Endothelial cell of umbilical vein (primary cell): ENCODE results near the gene SLC39A9. TPM values are rescaled to one million over a fixed set of nuclear protein-coding genes. Genes with fewer than 3 reads are reported as not detected.

Experiments used
- BruUV-seq: library from RNA; stranded (reverse); fragments of 400-500 nt; replicated peaks from 2 replicates; lab custom pipeline; 2021; lab: Mats Ljungman, UMichigan
- CTCF ChIA-PET: fragments of 300-600, 350-600 bp; sonication (Branson Sonifier 250); formaldehyde crosslinking; loops from one replicate; lab custom pipeline; 2021; ENCODE audit warnings: antibody characterized with exemption, inconsistent platforms; lab: Charles Lee
- POLR2A ChIA-PET: fragments of 300-600, 350-600 bp; sonication (Branson Sonifier 250); formaldehyde crosslinking; loops from one replicate; lab custom pipeline; 2021; ENCODE audit warnings: antibody characterized with exemption, inconsistent platforms; lab: Charles Lee
- DNase-seq: peaks from one replicate; pipeline ENCODE4 v3.0.0-alpha.2; 2011; ENCODE audit warnings: low read depth, low spot score
- FAIRE-seq: peaks from 2 replicates; lab custom pipeline; 2011; peaks lifted over from hg19 to GRCh38; lab: Jason Lieb, UNC
- H2AFZ ChIP-seq: 2 replicates; pipeline ENCODE4 v1.6.0; 2012; ENCODE audit warnings: low read depth, low read length, control low read depth, inconsistent platforms
- H3K27ac ChIP-seq: 2 replicates; pipeline ENCODE4 v1.5.1; 2011; ENCODE audit warnings: low read depth, mild to moderate bottlenecking, control low read depth, low read length, moderate library complexity; ENCODE audit not compliant: insufficient read depth
- H3K27me3 ChIP-seq, 2 experiments: 2 replicates each; pipeline versions ENCODE4 v1.6.0 to v1.6.1; 2011; ENCODE audit warnings: low read length in 2 of 2, mixed read lengths in 1 of 2; ENCODE audit not compliant: control insufficient read depth in 2 of 2, insufficient read depth in 2 of 2
- H3K36me3 ChIP-seq, 2 experiments: 2 replicates in 1 of 2; 3 replicates in 1 of 2; pipeline ENCODE4 v1.5.1; 2011; ENCODE audit warnings: low read length in 2 of 2, mild to moderate bottlenecking in 1 of 2, moderate library complexity in 1 of 2; ENCODE audit not compliant: control insufficient read depth in 2 of 2, insufficient read depth in 2 of 2; ENCODE audit errors: extremely low read depth in 1 of 2
- H3K4me1 ChIP-seq: 3 replicates; pipeline ENCODE4 v1.5.1; 2011; ENCODE audit warnings: mild to moderate bottlenecking, low read length; ENCODE audit not compliant: control insufficient read depth, insufficient read depth; ENCODE audit errors: extremely low read depth
- H3K4me2 ChIP-seq: 2 replicates; pipeline ENCODE4 v1.6.1; 2011; ENCODE audit warnings: low read length, control low read depth, mixed read lengths; ENCODE audit not compliant: insufficient read depth
- H3K4me3 ChIP-seq, 3 experiments: fragments of 200-600 bp in 1 of 3; sonication (generic), shearing (Covaris generic) in 1 of 3; replicated peaks in 1 of 3; 2 replicates each; pipeline ENCODE4 v1.5.1; 2011 to 2016; ENCODE audit warnings: control low read depth in 3 of 3, low read length in 3 of 3, mild to moderate bottlenecking in 2 of 3, inconsistent platforms in 1 of 3, low read depth in 1 of 3, moderate library complexity in 1 of 3; ENCODE audit not compliant: insufficient read depth in 1 of 3
- H3K79me2 ChIP-seq: 2 replicates; pipeline ENCODE4 v1.6.0; 2012; ENCODE audit warnings: low read length, inconsistent platforms; ENCODE audit not compliant: control insufficient read depth, insufficient read depth
- H3K9ac ChIP-seq: replicated peaks from 2 replicates; pipeline ENCODE3; 2011; ENCODE audit warnings: low read length, control low read depth; ENCODE audit not compliant: insufficient read depth; ENCODE audit errors: extremely low read depth
- H3K9me1 ChIP-seq: replicated peaks from 3 replicates; pipeline ENCODE4 v1.6.0; 2011; ENCODE audit warnings: mild to moderate bottlenecking, low read length; ENCODE audit not compliant: control insufficient read depth, insufficient read depth; ENCODE audit errors: extremely low read depth
- H3K9me3 ChIP-seq: replicated peaks from 2 replicates; pipeline ENCODE4 v1.5.1; 2012; ENCODE audit warnings: low read length, inconsistent platforms; ENCODE audit not compliant: control insufficient read depth, insufficient read depth
- H4K20me1 ChIP-seq: replicated peaks from 2 replicates; pipeline ENCODE3; 2011; ENCODE audit warnings: mild to moderate bottlenecking, low read length; ENCODE audit not compliant: control insufficient read depth, insufficient read depth; ENCODE audit errors: extremely low read depth
- FOS ChIP-seq: IDR thresholded peaks from 2 replicates; pipeline ENCODE4 v1.6.1; 2011; ENCODE audit warnings: mild to moderate bottlenecking, low read length, moderate library complexity, borderline replicate concordance; ENCODE audit not compliant: insufficient read depth
- JUN ChIP-seq: IDR thresholded peaks from 2 replicates; pipeline ENCODE4 v1.6.1; 2011; ENCODE audit warnings: borderline replicate concordance, low read depth; ENCODE audit not compliant: insufficient read length, insufficient read depth
- MYC ChIP-seq: IDR thresholded peaks from one replicate; pipeline ENCODE4 v1.6.1; 2011; ENCODE audit warnings: mild to moderate bottlenecking, low read depth, low read length
- POLR2A ChIP-seq: IDR thresholded peaks from 2 replicates; pipeline ENCODE4 v1.6.1; 2012; ENCODE audit warnings: low read depth, mild to moderate bottlenecking, control low read depth, low read length
- POLR2AphosphoS5 ChIP-seq: IDR thresholded peaks from 2 replicates; pipeline ENCODE4 v1.6.1; 2012; ENCODE audit warnings: low read depth, mild to moderate bottlenecking, control low read depth, low read length, moderate library complexity; ENCODE audit not compliant: insufficient read depth
- dilution Hi-C: fragments of 300-500 bp; cut with MboI; formaldehyde crosslinking; loops from one replicate; pipeline ENCODE4 v1.15.0; 2019; ENCODE audit warnings: low sequenced_read_pairs; ENCODE audit not compliant: extremely low pct_ligation_motif_present
- intact Hi-C: fragments of 100-400 bp; cut with micrococcal nuclease; formaldehyde crosslinking; loops from one replicate; pipeline ENCODE4 v1.10.0; 2022
- polyA plus RNA-seq, 4 experiments: library from polyadenylated mRNA; depleted of rRNA in 3 of 4; stranded (reverse) in 3 of 4; unstranded in 1 of 4; fragments of >200 nt; gene quantifications; 2 replicates each; pipeline versions ENCODE4 v1.2.1 to v1.2.3, GENCODE V29; 2011 to 2012; ENCODE audit warnings: missing spikeins in 1 of 4
- total RNA-seq: library from RNA; stranded (reverse); gene quantifications from 2 replicates; pipeline ENCODE4 v1.2.3, GENCODE V29; 2021
- TF ChIP-seq, protein P1 (sequence below): IDR thresholded peaks from 2 replicates; pipeline ENCODE4 v1.6.1; 2011; ENCODE audit not compliant: insufficient read depth, insufficient read length

The SLC39A9 gene
- total and polyA plus RNA-seq, 2 donors (not counting 3 experiments of a cell fraction or from before 2014, with no cell fraction given), result 39.8 to 55.2 TPM

DNA sequence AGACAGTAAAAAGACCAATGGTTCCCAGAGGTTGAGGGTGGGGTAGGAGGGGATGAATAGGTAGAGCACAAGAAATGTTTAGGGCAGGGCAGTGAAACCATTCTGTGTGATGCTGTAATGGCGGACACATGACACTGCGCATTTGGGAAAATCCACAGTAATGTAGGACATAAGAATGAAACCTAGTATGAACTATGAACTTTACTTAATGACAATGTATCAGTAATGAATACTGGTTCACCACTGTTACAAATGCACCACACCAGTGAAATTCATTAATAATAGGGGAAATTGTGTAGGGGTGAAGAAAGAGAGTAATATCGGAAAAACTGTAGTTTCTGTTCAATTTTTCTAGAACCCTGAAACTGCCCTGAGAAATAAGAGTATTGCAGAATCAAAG, 6.0 kb upstream of the SLC39A9 start:
- no peak overlapping the region for H3K4me2 ChIP-seq
- dilution Hi-C loops (no loop called here), intact Hi-C loops (loop anchor here (10.0 kb wide), 1 partner anchor 372 kb away; the partner anchor contains the start of gene SRSF5)
- CTCF ChIA-PET, result no interaction called here
- H3K79me2 ChIP-seq, result peaks cover 93% of the 10 kb centered on the region
- FAIRE-seq (no peak), DNase-seq (no peak)
- no peaks in the 10 kb centered on the region for H3K9me1 ChIP-seq
- no TSS peak for BruUV-seq
- POLR2A ChIA-PET, result no interaction called here
- no peaks in the 10 kb centered on the region for H3K9me3 ChIP-seq
- H3K4me1 ChIP-seq, result peaks cover 9% of the 10 kb centered on the region
- H4K20me1 ChIP-seq, result peaks cover 13% of the 10 kb centered on the region
- no peak overlapping the region for H3K4me3 ChIP-seq
- no peaks in the 10 kb centered on the region for H3K27me3 ChIP-seq
- peaks cover 24 to 43% of the 10 kb centered on the region in 2 experiments for H3K36me3 ChIP-seq
- H2AFZ ChIP-seq, result no peak overlapping the region
- no peak overlapping the region for H3K9ac ChIP-seq
- TF ChIP-seq MYC (no peak), POLR2AphosphoS5 (no peak), FOS (no peak), POLR2A (no peak)
- no peak overlapping the region for H3K27ac ChIP-seq

DNA sequence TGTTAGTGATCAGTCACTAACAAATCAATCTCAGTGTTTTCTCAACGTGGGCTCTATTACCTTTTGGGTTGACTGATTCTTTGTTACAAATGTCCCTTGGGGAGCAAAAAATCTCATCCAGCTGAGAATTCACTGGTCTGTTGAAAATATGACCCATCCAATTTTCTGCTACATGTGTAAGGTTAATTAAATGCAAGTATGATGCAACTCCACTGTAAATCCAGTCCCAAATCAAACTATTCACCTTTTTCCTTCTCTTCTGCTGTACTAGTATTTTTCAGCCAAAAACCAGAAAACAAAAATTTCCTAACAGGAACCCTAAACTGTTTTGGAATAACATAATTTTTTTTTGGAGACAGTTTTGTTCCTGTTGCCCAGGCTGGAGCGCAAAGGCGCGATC, 2.6 kb upstream of the SLC39A9 start:
- no peaks in the 10 kb centered on the region for H3K9me1 ChIP-seq
- peaks cover 92% of the 10 kb centered on the region for H3K79me2 ChIP-seq
- FAIRE-seq (no peak), DNase-seq (no peak)
- no peak overlapping the region for H2AFZ ChIP-seq
- POLR2A ChIA-PET, result no interaction called here
- peaks cover 5% of the 10 kb centered on the region for H4K20me1 ChIP-seq
- H3K9me3 ChIP-seq, result no peaks in the 10 kb centered on the region
- H3K4me3 ChIP-seq, result no peak overlapping the region
- CTCF ChIA-PET, result interaction anchor here (1.3 to 1.4 kb wide), 2 partner anchors 8 to 267 kb away, joined by 3 to 5 read pairs; no protein-coding TSS in a partner anchor
- peaks cover 25% of the 10 kb centered on the region for H3K4me1 ChIP-seq
- no peak overlapping the region for H3K9ac ChIP-seq
- intact Hi-C loops (loop anchor here (5.0 to 10.0 kb wide), 2 partner anchors 154 to 369 kb away; partner anchors contain the start of gene SRSF5), dilution Hi-C loops (no loop called here)
- H3K36me3 ChIP-seq, result peaks cover 21 to 28% of the 10 kb centered on the region in 2 experiments
- no TSS peak for BruUV-seq
- H3K27ac ChIP-seq, result no peak overlapping the region
- TF ChIP-seq, protein P1, sequence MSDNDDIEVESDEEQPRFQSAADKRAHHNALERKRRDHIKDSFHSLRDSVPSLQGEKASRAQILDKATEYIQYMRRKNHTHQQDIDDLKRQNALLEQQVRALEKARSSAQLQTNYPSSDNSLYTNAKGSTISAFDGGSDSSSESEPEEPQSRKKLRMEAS, result no peak
- TF ChIP-seq JUN (no peak), MYC (no peak)
- no peaks in the 10 kb centered on the region for H3K27me3 ChIP-seq
- H3K4me2 ChIP-seq, result no peak overlapping the region
